HG02759 (cell line): ENCODE results near the gene DUSP16.
"Not testable (repeated sequence)": the region's sequence is repeated elsewhere in the genome, so short reads cannot be mapped to it uniquely, and the experiment has no call there.

Source experiments
- ATAC-seq: cut with Tn5 transposase; IDR thresholded peaks from one replicate; pipeline ENCODE4 v1.9.1; 2021; ENCODE audit warnings: mild to moderate bottlenecking, moderate library complexity; ENCODE audit not compliant: unreplicated experiment

DUSP16 gene

GRCh38 chr12:12502130-12502814, 60.4 kb downstream of the DUSP16 start:
- not testable (repeated sequence) for ATAC-seq

- ATAC-seq: no peak
Observed at GRCh38 chr12:12501121-12501520, 61.5 kb downstream of the DUSP16 start.

- no peak for ATAC-seq
Observed at GRCh38 chr12:12499909-12500604, 62.6 kb downstream of the DUSP16 start.

- no peak for ATAC-seq
Observed at GRCh38 chr12:12498210-12498609, 64.5 kb downstream of the DUSP16 start.

- ATAC-seq: no peak
Observed at GRCh38 chr12:12495536-12495935, 67.1 kb downstream of the DUSP16 start.

GRCh38 chr12:12492547-12492946, 70.1 kb downstream of the DUSP16 start:
- no peak for ATAC-seq

GRCh38 chr12:12491606-12492005, 71.1 kb downstream of the DUSP16 start:
- ATAC-seq: no peak

- no peak for ATAC-seq
Observed at GRCh38 chr12:12488823-12489550, 73.7 kb downstream of the DUSP16 start.

GRCh38 chr12:12488296-12488695, 74.4 kb downstream of the DUSP16 start:
- no peak for ATAC-seq

GRCh38 chr12:12487490-12487889, 75.2 kb downstream of the DUSP16 start:
- ATAC-seq: no peak

- ATAC-seq: peak; percentile 89
Observed at GRCh38 chr12:12486661-12487240, 75.9 kb downstream of the DUSP16 start.

GRCh38 chr12:12483438-12483837, 79.2 kb downstream of the DUSP16 start:
- ATAC-seq: no peak

GRCh38 chr12:12482959-12483358, 79.7 kb downstream of the DUSP16 start:
- no peak for ATAC-seq

- no peak for ATAC-seq
Observed at GRCh38 chr12:12482150-12482761, 80.4 kb downstream of the DUSP16 start.

GRCh38 chr12:12481631-12482030, 81.0 kb downstream of the DUSP16 start:
- ATAC-seq: no peak

- ATAC-seq: no peak
Observed at GRCh38 chr12:12480074-12480473, 82.6 kb downstream of the DUSP16 start.

GRCh38 chr12:12477532-12477890, 85.2 kb downstream of the DUSP16 start:
- no peak for ATAC-seq

- ATAC-seq: no peak
Observed at GRCh38 chr12:12476857-12477531, 85.7 kb downstream of the DUSP16 start.

GRCh38 chr12:12474931-12475795, 87.5 kb downstream of the DUSP16 start:
- peak; percentile 88 for ATAC-seq

- ATAC-seq: peak; percentile 5
Observed at GRCh38 chr12:12474471-12474928, 88.2 kb downstream of the DUSP16 start.
